Measurements from ENCODE around the gene EXOC3L4.

- TF ChIP-seq CTCF (IDR thresholded peaks at IDR 0.05) (no peak), POLR2A (IDR thresholded peaks at IDR 0.05) (no peak)
Measured at GRCh38 chr14:103078860-103079587, 15.5 kb upstream of the EXOC3L4 start.

Measured in right lobe of liver (tissue), 4 donors.